Vagina (tissue), 2 donors: ENCODE measurements around the gene SH3BP2. TPM values are rescaled to one million over a fixed set of nuclear protein-coding genes. Genes with fewer than 3 reads are reported as not detected.

Source experiments
- DNase-seq, 2 donors: peaks; one replicate each; pipeline ENCODE4 v3.0.0-alpha.2; 2017; ENCODE audit errors: extremely low spot score in 2 of 2
- H3K27ac ChIP-seq: fragments of 200-600 bp; sonication (generic); one replicate; pipeline ENCODE4 v1.5.1; 2019
- H3K27me3 ChIP-seq: fragments of 200-600 bp; sonication (generic); one replicate; pipeline ENCODE4 v1.5.1; 2019
- H3K36me3 ChIP-seq, 2 donors: fragments of 200-600 bp; sonication (generic); one replicate each; pipeline ENCODE4 v1.5.1; 2017 to 2019
- H3K4me1 ChIP-seq: fragments of 200-600 bp; sonication (generic); one replicate; pipeline ENCODE4 v1.5.1; 2019
- H3K4me3 ChIP-seq, 2 donors: fragments of 200-600 bp; sonication (generic); 1 replicate in 1 of 2; 2 replicates in 1 of 2; pipeline ENCODE4 v1.5.1; 2016 to 2019
- H3K9me3 ChIP-seq: fragments of 200-600 bp; sonication (generic); one replicate; pipeline ENCODE4 v1.5.1; 2019
- CTCF ChIP-seq, 3 experiments: fragments of 450-650 bp in 2 of 3; fragments of 200-600 bp in 1 of 3; sonication (generic) in 1 of 3; IDR thresholded peaks; one replicate each; pipeline ENCODE4 v1.5.1; 2017 to 2019; ENCODE audit warnings: antibody characterized with exemption in 3 of 3, mild to moderate bottlenecking in 2 of 3, moderate library complexity in 2 of 3
- POLR2A ChIP-seq, 2 donors: fragments of 450-650 bp; IDR thresholded peaks; one replicate each; pipeline ENCODE4 v1.6.1; 2017; ENCODE audit warnings: antibody characterized with exemption in 2 of 2, mild to moderate bottlenecking in 2 of 2, moderate library complexity in 2 of 2
- POLR2AphosphoS5 ChIP-seq, 2 donors: sonication (generic); formaldehyde crosslinking; IDR thresholded peaks; one replicate each; pipeline ENCODE4 v1.9.0; 2017; ENCODE audit warnings: antibody characterized with exemption in 2 of 2, mild to moderate bottlenecking in 2 of 2, low read depth in 1 of 2; ENCODE audit not compliant: insufficient read depth in 1 of 2
- intact Hi-C: fragments of 100-400 bp; cut with DNase I; formaldehyde crosslinking; loops from one replicate; pipeline ENCODE4 v1.15.1; 2023
- total RNA-seq: library from RNA; depleted of rRNA; stranded (reverse); fragments of >200 nt; gene quantifications from one replicate; pipeline ENCODE4 v1.2.3, GENCODE V29; 2016

SH3BP2 gene
- total RNA-seq, 1 donor from 2014 or later, result 102 TPM

DNA sequence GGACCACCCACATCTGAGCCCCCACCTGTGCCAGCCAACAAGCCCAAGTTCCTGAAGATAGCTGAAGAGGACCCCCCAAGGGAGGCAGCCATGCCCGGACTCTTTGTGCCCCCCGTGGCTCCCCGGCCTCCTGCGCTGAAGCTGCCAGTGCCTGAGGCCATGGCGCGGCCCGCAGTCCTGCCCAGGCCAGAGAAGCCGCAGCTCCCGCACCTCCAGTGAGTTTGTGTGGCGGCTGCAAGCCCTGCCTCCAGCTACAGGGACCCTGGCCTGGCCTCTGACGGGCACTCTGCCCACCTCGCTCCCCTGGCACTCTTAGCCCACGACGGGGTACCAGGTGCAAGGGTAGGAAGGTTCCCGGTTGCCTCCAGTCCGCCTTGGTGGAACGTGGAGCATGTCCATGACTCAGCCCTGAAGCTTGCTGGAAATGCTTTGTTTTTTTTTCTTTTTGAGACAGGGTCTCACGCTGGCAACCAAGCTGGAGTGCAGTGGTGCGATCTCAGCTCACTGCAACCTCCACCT, 37.1 kb downstream of the SH3BP2 start:
- no peaks in the 10 kb centered on the region for H3K4me1 ChIP-seq
- TF ChIP-seq CTCF (IDR thresholded peaks at IDR 0.05) (no peak), POLR2A (IDR thresholded peaks at IDR 0.05) (no peak), POLR2AphosphoS5 (IDR thresholded peaks at IDR 0.05; ENCODE audit: insufficient read depth in 1 of 2, low read depth in 1 of 2) (no peak)
- H3K27me3 ChIP-seq, result no peaks in the 10 kb centered on the region
- intact Hi-C loops, result no loop called here
- H3K27ac ChIP-seq, result no peak overlapping the region
- peaks cover 0 to 67% of the 10 kb centered on the region in 2 donors for H3K36me3 ChIP-seq
- no peak overlapping the region for H3K4me3 ChIP-seq
- DNase-seq, result no peak
- H3K9me3 ChIP-seq, result no peaks in the 10 kb centered on the region

DNA sequence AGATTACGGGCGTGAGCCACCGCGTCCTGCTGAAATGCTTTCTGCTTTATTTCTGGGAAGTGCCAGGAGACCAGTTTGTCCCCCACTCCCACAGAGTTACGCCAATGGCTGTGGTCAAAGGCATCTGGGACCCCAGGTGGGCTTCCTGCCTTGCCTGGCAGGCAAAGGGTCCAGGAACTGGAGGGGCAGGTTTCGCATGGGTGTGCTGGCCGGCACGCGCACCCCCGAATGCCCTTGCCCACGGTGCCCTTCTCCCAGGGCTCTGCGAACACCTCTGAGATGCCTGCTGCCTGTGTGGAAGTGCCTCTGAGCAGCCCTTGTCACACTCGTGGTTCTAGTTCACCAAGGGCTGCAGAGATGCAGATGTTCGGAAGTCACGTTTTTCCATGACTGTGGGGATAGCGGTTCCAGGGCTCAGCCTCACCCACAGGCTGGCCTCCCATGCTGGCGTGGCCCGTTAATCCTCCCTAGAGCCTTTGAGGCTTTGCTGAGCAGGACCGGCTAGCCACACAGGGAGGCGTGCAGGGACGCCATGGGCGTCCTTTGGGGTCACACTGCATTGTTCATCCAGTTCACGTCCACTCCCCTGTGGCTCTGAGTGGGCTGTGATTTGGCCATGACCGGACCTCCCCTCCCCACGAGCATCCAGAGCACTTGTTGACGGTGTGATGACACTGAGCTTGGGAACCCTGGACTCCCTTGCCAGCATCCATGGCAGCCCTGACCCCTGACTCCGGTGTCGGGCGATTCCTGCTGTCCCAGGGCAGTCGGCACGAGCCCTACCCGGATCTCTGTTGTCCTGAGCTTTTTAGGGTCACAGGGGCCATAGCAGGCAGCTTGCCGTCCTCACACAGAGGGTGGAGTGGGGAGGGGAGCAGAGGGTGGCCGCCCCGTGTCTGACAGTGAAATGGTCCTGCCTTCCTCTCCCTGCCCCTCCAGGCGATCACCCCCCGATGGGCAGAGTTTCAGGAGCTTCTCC, 38.0 kb downstream of the SH3BP2 start:
- no peaks in the 10 kb centered on the region for H3K27me3 ChIP-seq
- H3K4me1 ChIP-seq, result no peaks in the 10 kb centered on the region
- no peaks in the 10 kb centered on the region for H3K9me3 ChIP-seq
- no peak for TF ChIP-seq POLR2A (IDR thresholded peaks at IDR 0.05)
- TF ChIP-seq CTCF (IDR thresholded peaks at IDR 0.05), result no peak
- TF ChIP-seq POLR2AphosphoS5 (IDR thresholded peaks at IDR 0.05; ENCODE audit: insufficient read depth in 1 of 2, low read depth in 1 of 2), result no peak
- no peak overlapping the region for H3K27ac ChIP-seq
- DNase-seq, result no peak
- intact Hi-C loops, result no loop called here
- peaks cover 0 to 61% of the 10 kb centered on the region in 2 donors for H3K36me3 ChIP-seq
- H3K4me3 ChIP-seq, result no peak overlapping the region

DNA sequence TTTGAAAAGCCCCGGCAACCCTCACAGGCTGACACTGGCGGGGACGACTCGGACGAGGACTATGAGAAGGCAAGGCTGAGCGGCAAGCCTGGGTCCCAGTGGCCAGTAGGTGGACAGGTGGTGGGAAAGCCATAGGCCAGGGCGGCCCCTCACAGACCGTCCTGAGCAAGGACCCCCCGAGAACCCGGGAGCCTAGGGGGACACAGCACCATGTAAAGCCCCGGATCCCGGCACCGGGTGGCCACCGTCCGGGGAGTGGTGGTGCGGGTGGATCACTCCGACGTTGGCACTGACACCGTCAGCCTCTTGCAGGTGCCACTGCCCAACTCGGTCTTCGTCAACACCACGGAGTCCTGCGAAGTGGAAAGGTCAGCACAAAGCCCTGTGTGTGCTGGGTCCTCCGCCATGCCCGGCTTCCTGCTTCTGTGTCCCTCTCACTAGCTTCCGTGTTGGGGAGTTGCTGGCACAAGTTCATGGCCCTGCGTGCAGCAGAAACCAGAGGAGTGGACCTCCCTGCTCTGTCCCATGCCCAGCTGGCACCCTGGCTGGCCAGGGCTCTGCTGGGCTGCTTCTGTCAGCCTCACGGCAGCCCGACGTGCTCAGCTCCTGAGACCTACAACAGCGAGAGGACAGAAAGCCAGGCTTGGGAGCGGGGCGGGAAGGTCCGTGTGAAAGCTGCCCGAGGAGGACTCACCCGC, 38.9 kb downstream of the SH3BP2 start:
- DNase-seq, result no peak
- TF ChIP-seq POLR2AphosphoS5 (IDR thresholded peaks at IDR 0.05; ENCODE audit: insufficient read depth in 1 of 2, low read depth in 1 of 2) (no peak), POLR2A (IDR thresholded peaks at IDR 0.05) (no peak), CTCF (IDR thresholded peaks at IDR 0.05) (no peak)
- Histone ChIP-seq H3K27me3 (no peaks in the 10 kb centered on the region), H3K27ac (no peak overlapping the region), H3K36me3 (peaks cover 0 to 61% of the 10 kb centered on the region in 2 donors), H3K4me1 (peaks cover under 1% of the 10 kb centered on the region), H3K4me3 (no peak overlapping the region), H3K9me3 (no peaks in the 10 kb centered on the region)
- intact Hi-C loops, result no loop called here

- DNase-seq, result no peak
- intact Hi-C loops, result no loop called here
Observed at GRCh38 chr4:2832309-2832980, 39.6 kb downstream of the SH3BP2 start.

More at GRCh38 chr4:2832309-2832980, 39.6 kb downstream of the SH3BP2 start:
- no peak overlapping the region for H3K4me3 ChIP-seq
- H3K27ac ChIP-seq, result no peak overlapping the region
- H3K36me3 ChIP-seq, result peaks cover 0 to 54% of the 10 kb centered on the region in 2 donors
- no peaks in the 10 kb centered on the region for H3K27me3 ChIP-seq
- peaks cover 7% of the 10 kb centered on the region for H3K4me1 ChIP-seq
- TF ChIP-seq CTCF (IDR thresholded peaks at IDR 0.05) (no peak), POLR2A (IDR thresholded peaks at IDR 0.05) (no peak), POLR2AphosphoS5 (IDR thresholded peaks at IDR 0.05; ENCODE audit: insufficient read depth in 1 of 2, low read depth in 1 of 2) (no peak)
- H3K9me3 ChIP-seq, result no peaks in the 10 kb centered on the region
